Hypothalamus (tissue), 51 donors: ENCODE data around the gene UGDH.
"Not testable (repeated sequence)": the region's sequence is repeated elsewhere in the genome, so short reads cannot be mapped to it uniquely, and the experiment has no call there.

Source experiments
- DNase-seq, 51 donors: peaks; one replicate each; lab custom pipeline; 2025; lab: John Stamatoyannopoulos, UW

UGDH gene

GRCh38 chr4:39527296-39528060 is at the start of gene UGDH:
Gene UGDH (minus strand): TSS chr4:39527439. CDS start chr4:39521512, 5,927 bp downstream.
- peak; percentile 80 to 99 (median 95) for DNase-seq

- no peak for DNase-seq
These were observed 47.7 kb upstream of the UGDH start for GRCh38 chr4:39574946-39575345.

GRCh38 chr4:39571504-39571903 is 44.3 kb upstream of the UGDH start:
- no peak for DNase-seq

GRCh38 chr4:39571054-39571453 is 43.8 kb upstream of the UGDH start:
- DNase-seq, result no peak

GRCh38 chr4:39569209-39569608 is 42.0 kb upstream of the UGDH start:
- DNase-seq, result no peak

GRCh38 chr4:39568805-39569204 is 41.6 kb upstream of the UGDH start:
- no peak for DNase-seq

- DNase-seq, result no peak
These were observed 38.8 kb upstream of the UGDH start for GRCh38 chr4:39565878-39566600.

- DNase-seq, result no peak
These were observed 36.2 kb upstream of the UGDH start for GRCh38 chr4:39563346-39563847.

GRCh38 chr4:39562792-39563191 is 35.6 kb upstream of the UGDH start:
- DNase-seq, result no peak

GRCh38 chr4:39559626-39560025 is 32.4 kb upstream of the UGDH start:
- DNase-seq, result no peak

- DNase-seq, result no peak
These were observed 28.2 kb upstream of the UGDH start for GRCh38 chr4:39555472-39555871.

GRCh38 chr4:39548425-39549067 is 21.3 kb upstream of the UGDH start:
- no peak for DNase-seq

GRCh38 chr4:39544580-39545315 is 17.5 kb upstream of the UGDH start:
- no peak for DNase-seq

GRCh38 chr4:39544080-39544479 is 16.8 kb upstream of the UGDH start:
- DNase-seq, result not testable (repeated sequence)

- no peak for DNase-seq
These were observed 15.8 kb upstream of the UGDH start for GRCh38 chr4:39543034-39543433.

- no peak for DNase-seq
These were observed 15.4 kb upstream of the UGDH start for GRCh38 chr4:39542611-39543012.

GRCh38 chr4:39541987-39542610 is 14.9 kb upstream of the UGDH start:
- DNase-seq, result peak in 1 of 51 donors; percentile 9

- DNase-seq, result no peak
These were observed 11.9 kb upstream of the UGDH start for GRCh38 chr4:39539089-39539611.

- no peak for DNase-seq
These were observed 6.3 kb upstream of the UGDH start for GRCh38 chr4:39533541-39533940.

GRCh38 chr4:39532237-39532636 is 5.0 kb upstream of the UGDH start:
- not testable (repeated sequence) for DNase-seq
